ENCODE results near the gene FRMD3.
"Not testable (repeated sequence)": the region's sequence is repeated elsewhere in the genome, so short reads cannot be mapped to it uniquely, and the experiment has no call there.

The FRMD3 gene

GRCh38 chr9:83523684-83524083, 14.5 kb downstream of the FRMD3 start:
- DNase-seq (ENCODE audit: low read depth, low spot score) = no peak

- no peak for DNase-seq (ENCODE audit: low read depth, low spot score)
Observed at GRCh38 chr9:83521411-83521810, 16.8 kb downstream of the FRMD3 start.

GRCh38 chr9:83521011-83521410, 17.2 kb downstream of the FRMD3 start:
- DNase-seq (ENCODE audit: low read depth, low spot score) = no peak

- DNase-seq (ENCODE audit: low read depth, low spot score) = no peak
Observed at GRCh38 chr9:83520292-83520691, 17.9 kb downstream of the FRMD3 start.

- DNase-seq (ENCODE audit: low read depth, low spot score) = not testable (repeated sequence)
Observed at GRCh38 chr9:83517980-83518379, 20.2 kb downstream of the FRMD3 start.

- no peak for DNase-seq (ENCODE audit: low read depth, low spot score)
Observed at GRCh38 chr9:83514767-83515166, 23.4 kb downstream of the FRMD3 start.

GRCh38 chr9:83512621-83513020, 25.6 kb downstream of the FRMD3 start:
- DNase-seq (ENCODE audit: low read depth, low spot score) = no peak

- DNase-seq (ENCODE audit: low read depth, low spot score) = no peak
Observed at GRCh38 chr9:83511051-83511450, 27.1 kb downstream of the FRMD3 start.

- no peak for DNase-seq (ENCODE audit: low read depth, low spot score)
Observed at GRCh38 chr9:83509402-83509801, 28.8 kb downstream of the FRMD3 start.

- DNase-seq (ENCODE audit: low read depth, low spot score) = no peak
Observed at GRCh38 chr9:83508067-83508466, 30.1 kb downstream of the FRMD3 start.

- no peak for DNase-seq (ENCODE audit: low read depth, low spot score)
Observed at GRCh38 chr9:83505282-83505681, 32.9 kb downstream of the FRMD3 start.

- no peak for DNase-seq (ENCODE audit: low read depth, low spot score)
Observed at GRCh38 chr9:83503866-83504265, 34.3 kb downstream of the FRMD3 start.

- no peak for DNase-seq (ENCODE audit: low read depth, low spot score)
Observed at GRCh38 chr9:83501565-83501964, 36.6 kb downstream of the FRMD3 start.

GRCh38 chr9:83497441-83497840, 40.8 kb downstream of the FRMD3 start:
- DNase-seq (ENCODE audit: low read depth, low spot score) = no peak

GRCh38 chr9:83491995-83492394, 46.2 kb downstream of the FRMD3 start:
- no peak for DNase-seq (ENCODE audit: low read depth, low spot score)

- DNase-seq (ENCODE audit: low read depth, low spot score) = no peak
Observed at GRCh38 chr9:83491413-83491812, 46.8 kb downstream of the FRMD3 start.

- DNase-seq (ENCODE audit: low read depth, low spot score) = no peak
Observed at GRCh38 chr9:83489961-83490360, 48.2 kb downstream of the FRMD3 start.

GRCh38 chr9:83484990-83485389, 53.2 kb downstream of the FRMD3 start:
- DNase-seq (ENCODE audit: low read depth, low spot score) = no peak

- DNase-seq (ENCODE audit: low read depth, low spot score) = no peak
Observed at GRCh38 chr9:83483223-83483622, 55.0 kb downstream of the FRMD3 start.

- DNase-seq (ENCODE audit: low read depth, low spot score) = no peak
Observed at GRCh38 chr9:83479765-83480164, 58.4 kb downstream of the FRMD3 start.

GRCh38 chr9:83477571-83477970, 60.6 kb downstream of the FRMD3 start:
- no peak for DNase-seq (ENCODE audit: low read depth, low spot score)

- DNase-seq (ENCODE audit: low read depth, low spot score) = no peak
Observed at GRCh38 chr9:83477120-83477519, 61.1 kb downstream of the FRMD3 start.

- DNase-seq (ENCODE audit: low read depth, low spot score) = no peak
Observed at GRCh38 chr9:83476513-83476912, 61.7 kb downstream of the FRMD3 start.

- no peak for DNase-seq (ENCODE audit: low read depth, low spot score)
Observed at GRCh38 chr9:83475741-83476140, 62.5 kb downstream of the FRMD3 start.

- no peak for DNase-seq (ENCODE audit: low read depth, low spot score)
Observed at GRCh38 chr9:83474631-83475030, 63.6 kb downstream of the FRMD3 start.
